ENCODE data around the gene PCDHA1.

The PCDHA1 gene

DNA sequence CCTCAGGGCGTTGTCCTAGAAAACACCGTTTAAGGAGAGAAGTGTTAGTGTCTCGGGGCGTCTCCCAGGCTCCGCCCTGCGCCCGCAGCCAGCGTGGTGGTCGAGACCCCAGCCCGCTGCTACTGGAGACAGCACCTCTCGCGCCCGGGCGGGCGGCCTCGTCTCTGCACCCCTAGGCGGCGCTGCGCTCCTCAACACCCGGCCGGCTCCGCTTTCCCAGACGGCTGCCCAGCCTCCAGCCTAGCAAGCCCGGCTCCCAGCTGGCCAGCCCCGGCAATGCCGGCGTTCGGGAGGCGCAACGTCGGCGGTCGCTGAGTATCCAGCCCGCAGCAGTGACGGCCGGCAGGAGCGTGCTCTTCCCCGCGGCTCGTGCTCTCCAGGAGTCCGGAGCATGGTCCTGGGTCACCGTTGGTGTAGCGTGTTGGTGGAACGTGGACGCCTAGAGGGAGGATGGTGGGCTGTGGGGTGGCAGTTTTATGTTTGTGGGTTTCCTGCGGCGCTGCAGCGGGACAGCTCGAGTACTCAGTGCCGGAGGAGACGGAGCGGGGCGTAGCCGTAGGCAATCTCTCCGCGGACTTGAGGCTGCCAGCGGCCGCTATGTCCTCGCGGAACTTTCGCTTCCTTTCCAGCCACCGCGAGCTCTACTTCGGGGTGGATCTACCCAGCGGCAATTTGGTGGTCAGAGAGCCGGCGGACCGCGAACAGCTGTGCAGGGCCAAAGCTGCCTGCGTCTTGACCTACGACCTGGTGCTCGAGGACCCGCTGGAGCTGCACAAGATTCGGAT is 140.7 kb downstream of the PCDHA1 start:
- peak in 2 of 3 donors; percentile 7 to 41 for DNase-seq

DNA sequence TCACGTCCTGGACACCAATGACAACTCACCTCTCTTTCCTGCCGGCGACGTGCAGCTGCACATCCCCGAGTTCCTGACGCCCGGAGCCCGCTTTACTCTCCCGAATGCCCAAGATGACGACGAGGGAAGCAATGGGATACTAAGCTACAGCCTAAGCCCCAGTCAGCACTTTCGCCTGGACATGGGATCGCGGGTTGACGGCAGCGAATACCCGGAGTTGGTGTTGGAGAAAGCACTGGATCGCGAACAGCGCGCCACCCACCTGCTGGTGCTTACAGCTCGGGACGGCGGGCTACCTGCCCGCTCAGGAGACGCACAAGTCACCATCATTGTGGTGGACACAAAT is 141.3 kb downstream of the PCDHA1 start:
- no peak for DNase-seq

DNA sequence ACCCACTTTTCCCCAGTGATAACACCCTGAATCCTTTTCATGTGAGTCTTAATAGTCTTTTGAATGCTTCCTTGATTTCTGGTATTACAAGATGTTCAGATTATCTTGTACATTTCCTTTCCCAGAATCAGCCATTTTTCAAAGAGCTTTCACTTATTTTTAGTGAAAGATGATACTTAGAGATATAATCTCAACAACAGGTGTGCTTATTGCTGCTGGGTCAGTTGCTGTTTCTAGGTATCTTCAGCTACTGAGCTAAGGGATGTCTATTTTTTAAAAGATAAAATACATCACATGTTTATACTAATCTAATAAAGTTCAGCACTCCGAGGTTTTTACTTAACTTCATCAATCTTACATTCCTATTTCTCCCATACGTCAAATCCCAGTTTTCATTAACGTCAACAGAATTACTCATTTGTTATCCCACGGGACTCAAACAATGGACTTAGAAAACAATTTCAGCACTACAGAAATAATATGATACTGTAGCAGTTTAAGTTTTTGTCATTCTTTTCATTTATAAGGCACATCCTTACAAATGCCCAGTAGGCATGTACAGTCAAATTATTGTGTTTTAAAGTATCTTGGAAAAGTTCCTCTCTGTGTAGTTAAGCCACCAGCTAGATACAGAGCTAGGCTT is 149.1 kb downstream of the PCDHA1 start:
- no peak for DNase-seq

DNA sequence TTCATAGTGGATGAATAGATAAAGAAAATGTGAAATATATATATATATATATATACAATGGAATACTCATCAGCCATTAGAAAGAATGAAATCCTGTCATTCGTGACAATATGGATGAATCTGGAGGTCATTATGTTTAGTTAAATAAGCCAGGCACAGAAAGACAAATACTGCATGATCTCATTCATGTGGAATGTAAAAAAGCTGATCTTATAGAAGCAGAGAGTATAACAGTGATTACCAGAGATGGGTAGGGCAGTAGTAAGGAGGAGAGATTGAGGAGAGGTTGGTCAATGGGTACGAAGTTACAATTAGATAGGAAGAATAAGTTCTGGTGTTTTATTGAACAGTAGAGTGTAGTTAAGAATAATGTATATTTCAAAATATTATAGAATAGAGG is 160.6 kb downstream of the PCDHA1 start:
- no peak for DNase-seq

DNA sequence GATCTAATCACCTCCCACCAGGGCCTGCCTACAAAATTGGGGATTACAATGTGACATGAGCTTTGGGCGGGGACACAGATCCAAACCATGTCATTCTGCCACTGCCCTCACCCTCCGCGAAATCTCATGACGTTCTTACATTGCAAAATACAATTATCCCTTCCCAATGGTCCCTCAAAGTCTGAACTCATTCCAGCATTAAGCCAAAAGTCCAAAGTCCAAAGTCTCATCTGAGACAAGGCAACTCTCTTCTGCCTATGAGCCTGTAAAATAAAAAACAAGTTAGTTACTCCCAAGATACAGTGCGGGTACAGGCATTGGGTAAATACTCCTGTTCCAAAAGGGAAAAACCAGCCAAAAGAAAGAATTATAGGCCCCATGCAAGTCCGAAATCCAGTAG is 165.7 kb downstream of the PCDHA1 start:
- no peak for DNase-seq

DNA sequence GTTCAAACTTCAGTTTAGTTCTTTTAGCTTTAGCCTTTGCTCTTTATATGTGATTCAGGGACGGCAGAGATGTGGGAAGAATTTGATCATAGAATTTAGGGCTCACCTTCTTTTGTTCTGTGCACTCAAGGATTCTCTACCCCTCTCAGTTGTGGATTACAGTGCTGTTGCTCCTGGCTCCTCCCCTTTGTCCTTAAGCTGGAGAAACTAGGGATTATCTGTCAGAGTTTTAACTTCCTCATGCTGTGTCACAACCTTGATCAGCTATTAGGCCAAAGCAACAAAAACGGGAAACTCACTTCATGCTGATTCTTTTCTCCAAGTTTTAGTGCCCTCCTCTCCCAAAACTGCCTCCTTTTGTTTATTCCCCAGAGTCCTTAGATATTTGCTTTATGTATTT is 167.3 kb downstream of the PCDHA1 start:
- no peak for DNase-seq

DNA sequence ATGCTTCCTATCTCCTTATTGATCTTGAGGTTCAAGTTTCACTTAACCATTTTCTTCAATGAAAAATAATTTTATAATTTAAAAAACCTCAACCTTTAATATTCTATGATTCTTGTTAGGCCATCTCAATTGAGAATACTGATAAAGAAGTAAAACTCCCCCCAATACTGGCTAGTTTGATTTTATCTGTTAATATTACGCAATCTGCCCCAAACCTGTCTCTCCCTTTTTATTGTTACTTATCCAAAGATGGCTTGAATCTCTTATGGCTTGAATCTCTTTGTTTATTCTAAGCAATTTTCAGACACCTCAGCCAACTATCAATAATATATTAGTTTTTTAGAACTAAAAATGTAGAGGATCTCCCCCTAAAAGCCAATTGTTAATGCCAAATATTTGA is 176.2 kb downstream of the PCDHA1 start:
- no peak for DNase-seq

DNA sequence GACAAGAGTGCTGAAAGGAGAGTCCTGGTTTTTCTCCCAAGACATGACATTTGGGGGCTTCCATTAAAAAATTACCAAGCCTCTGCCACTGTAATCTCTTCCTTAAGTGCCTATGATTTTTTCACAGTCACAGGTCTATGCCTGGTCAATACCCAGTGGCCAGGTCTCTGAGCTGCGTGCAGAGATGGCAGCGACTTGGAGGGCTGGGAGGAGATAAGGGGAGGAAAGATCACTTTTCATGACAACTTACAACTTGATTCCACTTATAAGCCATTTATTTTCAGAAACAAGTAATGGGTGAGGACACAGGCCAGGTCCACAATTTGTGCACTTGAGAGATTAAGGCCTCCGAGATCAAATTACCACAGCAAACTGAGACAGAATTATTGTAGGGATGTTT is 178.4 kb downstream of the PCDHA1 start:
- DNase-seq: no peak

DNA sequence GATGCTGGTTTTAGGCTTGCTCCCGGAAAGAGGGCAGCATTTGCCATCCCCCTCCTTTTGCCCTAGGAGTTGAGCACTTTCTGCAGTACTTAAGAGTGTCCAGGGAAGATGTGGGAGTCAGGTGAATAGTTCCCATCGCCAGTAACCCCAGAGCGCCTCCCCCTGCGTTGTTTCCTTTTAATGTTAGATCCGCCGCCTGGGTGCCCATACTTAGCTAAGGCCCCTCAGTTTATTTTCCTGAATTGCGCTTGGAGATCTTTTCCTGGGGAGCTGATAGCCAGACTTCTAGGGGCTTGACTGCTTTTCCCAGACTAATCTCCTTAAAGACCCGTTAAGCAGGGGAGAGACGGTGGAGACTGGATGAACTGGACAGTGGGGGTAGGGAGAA is 180.0 kb downstream of the PCDHA1 start:
- DNase-seq: no peak

DNA sequence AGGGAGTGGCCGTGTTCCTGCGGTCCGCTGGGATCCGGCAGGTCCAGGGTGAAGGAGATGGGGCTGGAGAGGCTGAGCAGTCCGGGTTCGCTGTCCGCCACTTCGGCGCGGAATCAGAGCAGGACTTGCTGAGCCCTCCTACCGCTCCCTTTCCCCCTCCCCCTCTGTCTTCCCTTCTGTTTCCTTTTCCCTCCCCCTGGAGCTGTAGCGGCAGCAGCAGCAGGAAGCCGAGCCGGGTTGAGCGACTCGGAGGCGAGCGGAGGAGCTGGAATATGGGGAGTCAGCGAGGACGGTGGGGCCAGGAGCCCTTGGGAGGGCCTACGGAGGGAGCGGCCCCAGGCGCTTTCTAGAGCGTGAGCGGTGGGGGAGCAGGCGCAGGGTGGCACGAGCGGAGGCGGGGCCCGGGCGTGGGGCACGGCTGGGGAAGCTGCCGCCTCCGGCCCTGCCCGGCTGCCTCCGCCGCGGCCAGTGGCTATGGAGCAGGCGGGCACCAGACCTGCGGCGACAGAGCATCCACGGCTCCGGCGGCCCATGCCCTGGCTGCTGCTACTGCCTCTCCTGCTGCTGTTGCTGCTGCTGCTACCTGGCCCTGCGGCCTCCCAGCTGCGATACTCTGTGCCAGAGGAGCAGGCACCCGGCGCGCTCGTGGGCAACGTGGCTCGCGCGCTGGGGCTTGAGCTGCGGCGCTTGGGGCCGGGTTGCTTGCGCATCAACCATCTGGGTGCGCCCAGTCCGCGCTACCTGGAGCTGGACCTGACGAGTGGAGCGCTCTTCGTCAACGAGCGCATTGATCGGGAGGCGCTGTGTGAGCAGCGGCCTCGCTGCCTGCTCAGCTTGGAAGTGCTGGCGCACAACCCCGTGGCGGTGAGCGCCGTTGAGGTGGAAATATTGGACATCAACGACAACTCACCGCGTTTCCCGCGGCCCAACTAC is 180.6 kb downstream of the PCDHA1 start, which contains the start of gene PCDHAC2:
Gene PCDHAC2, plus strand, starts transcription at position 184 of the 933 bp plus-strand sequence. Its CDS starts 291 bp downstream, at position 475.
- DNase-seq: no peak

DNA sequence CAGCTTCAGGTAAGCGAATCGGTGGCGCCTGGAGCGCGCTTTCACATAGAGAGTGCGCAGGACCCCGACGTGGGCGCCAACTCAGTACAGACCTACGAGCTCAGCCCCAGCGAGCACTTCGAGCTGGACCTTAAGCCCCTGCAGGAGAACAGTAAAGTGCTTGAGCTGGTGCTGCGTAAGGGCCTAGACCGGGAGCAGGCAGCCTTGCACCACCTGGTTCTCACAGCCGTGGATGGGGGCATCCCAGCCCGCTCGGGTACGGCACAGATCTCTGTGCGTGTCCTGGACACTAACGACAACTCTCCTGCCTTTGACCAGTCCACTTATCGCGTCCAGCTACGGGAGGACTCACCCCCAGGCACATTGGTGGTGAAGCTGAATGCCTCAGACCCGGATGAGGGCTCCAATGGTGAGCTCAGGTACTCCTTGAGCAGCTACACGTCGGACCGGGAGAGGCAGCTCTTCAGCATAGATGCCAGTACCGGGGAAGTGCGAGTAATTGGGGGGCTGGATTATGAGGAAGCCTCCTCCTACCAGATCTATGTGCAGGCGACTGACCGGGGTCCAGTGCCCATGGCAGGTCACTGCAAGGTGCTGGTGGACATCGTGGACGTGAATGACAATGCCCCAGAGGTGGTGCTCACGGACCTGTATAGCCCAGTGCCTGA is 181.4 kb downstream of the PCDHA1 start:
- no peak for DNase-seq

DNA sequence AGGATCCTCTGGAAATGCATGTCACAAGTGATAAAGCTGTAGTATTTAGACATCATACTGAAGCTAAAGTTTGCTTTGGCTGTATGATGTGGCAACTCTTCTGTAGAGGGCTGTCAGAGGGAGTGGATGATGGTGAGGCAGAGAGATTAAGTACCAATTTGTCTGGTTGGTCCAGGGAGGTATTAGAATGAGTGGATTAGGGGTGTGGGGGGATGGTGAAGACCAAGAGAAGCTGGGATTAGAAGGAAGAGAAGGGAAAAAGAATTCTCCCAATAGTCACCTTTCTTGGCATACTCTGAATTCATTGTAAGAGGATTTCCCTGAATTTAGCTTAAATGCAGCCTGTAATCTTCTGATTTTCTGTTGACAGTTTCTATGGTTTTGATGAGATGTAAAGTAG is 183.9 kb downstream of the PCDHA1 start:
- DNase-seq: no peak

DNA sequence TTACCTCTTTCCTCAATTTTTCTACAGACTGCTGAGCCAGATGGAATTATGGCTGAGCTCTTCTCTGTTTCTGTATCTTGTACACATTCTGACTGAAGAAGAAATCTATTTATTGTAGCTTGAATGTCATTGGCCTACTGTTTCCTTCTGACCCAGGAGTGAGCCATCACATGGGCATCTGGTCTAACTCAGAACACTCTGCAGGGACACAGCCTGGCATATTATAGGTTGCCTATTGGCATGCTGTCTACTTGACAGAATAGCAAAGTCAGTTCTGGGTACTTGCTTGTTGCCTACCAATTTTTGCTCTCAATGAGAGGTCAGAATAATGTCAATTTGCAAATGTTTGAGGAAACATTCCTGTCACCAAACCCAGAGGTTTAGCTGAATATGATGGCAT is 187.6 kb downstream of the PCDHA1 start:
- DNase-seq: no peak

DNA sequence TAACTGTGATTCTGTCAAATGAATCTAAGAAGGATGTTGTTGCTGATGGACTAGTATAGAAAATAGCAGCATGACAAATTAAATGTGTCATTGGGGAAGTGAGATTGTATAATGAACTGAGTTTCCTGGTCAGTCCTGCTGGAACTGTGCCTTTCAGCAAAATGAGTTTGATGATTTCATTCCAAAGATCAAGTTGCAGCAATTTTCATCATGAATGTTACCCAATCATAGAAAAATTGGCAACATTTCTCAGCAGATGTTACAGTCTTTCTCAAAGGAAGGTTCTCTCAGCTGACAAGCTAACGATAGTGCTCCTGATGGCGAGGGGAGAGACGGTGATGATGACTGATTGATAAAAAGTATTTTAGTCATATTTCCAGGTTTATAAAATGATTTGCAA is 191.1 kb downstream of the PCDHA1 start:
- no peak for DNase-seq

DNA sequence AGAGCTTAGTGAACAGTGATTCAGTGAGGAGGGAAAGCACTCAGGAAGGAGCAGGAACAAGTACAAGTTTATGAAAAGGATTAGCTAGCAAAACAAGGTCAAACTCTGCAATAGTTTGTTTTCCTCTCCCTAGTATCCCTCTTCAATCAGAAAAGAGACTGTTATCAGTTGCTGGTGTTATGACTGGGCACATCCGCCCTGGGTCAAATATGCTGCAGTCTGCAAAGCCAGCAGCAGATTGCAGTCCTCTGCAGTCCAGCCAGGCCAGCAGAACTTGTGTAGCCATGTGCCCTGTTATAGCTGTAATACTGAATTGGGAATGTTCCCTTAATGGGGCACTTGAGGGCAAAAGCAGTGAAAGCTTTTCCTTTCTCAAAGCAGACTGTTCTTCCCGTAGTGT is 192.3 kb downstream of the PCDHA1 start:
- no peak for DNase-seq

DNA sequence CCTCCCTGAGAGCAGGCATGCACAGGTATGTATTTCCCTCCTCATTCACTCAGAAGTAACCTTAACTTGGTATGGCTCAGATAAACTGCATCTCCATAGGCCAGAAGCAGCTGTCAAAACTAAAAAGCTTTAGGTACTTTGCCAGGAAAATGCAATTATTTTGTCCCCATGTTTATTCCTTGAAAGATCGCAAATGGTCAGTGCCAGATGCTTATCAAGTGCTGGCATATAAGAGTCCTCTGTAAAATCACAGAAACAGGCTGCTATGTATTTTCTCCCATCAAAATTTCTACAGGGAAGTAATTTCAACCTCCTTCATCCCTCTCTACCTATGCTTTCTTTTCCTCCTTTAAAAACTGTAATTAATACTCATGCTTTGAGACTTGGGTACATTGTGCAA is 193.0 kb downstream of the PCDHA1 start:
- DNase-seq: no peak

DNA sequence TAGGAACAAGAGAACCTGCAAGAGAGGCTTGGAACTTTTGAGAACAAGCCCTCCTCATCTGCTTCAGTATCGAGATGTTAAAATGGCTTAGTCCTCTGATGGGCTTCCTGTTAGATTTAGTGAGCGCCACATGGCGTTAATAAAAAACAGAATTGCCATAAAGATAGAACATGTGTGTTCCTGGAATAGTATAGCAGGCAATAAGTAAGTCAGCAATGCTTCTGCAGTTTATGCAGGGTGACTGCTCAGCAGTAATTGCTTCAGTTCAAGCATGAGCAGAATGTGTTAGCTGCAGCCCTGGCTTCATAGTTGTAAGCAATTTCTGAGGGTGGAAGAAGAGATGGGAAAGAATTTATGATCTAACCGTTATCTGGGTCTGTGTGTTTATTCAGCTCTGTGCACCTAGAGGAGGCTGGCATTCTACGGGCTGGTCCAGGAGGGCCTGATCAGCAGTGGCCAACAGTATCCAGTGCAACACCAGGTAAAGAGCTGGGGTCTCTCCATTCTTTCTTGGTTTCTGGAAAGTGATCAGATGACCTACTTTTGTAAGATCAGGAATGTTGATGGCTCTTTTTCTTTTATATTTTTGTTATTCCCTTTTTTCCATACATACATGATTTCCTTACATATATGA is 196.3 kb downstream of the PCDHA1 start:
- DNase-seq: no peak

DNA sequence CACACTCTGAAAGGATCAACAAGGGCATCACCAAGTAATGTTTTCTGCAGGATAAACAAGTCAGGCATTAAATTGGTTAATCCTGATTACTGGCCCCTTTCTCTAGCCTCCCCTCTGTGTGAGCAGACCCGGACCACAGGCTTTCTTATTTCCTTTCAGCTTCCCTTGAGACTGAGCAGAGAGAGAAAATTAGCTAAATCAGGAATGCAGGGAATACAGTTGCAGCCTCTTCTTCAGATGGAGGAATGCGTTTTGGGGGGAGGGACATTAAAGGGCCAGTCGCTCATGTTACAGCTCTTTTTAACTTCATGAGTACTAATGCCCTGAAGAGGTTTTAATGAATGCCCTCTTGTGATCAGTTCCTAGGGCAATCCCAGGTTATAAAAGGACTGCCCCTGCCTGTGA is 200.2 kb downstream of the PCDHA1 start:
- no peak for DNase-seq

DNA sequence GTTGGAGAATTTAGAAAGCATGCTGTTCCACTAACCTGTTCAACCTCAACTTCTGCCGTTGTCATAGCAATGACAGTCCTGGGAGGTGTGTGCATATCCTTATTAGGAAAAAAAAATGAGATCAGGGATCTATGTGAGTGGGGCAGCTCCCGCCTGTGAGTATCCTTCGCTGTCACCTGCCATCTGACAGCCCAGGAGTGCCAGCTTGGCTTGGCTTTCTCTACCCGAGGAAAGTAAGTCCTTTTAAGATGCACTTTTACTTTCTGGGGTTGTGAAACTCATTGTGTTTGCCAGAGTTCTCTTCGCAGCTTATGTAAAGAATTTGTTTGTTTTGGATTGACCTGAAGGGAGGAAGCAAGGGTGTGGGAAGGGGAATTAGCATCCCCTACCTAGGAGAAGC is 202.2 kb downstream of the PCDHA1 start:
- DNase-seq: no peak

DNA sequence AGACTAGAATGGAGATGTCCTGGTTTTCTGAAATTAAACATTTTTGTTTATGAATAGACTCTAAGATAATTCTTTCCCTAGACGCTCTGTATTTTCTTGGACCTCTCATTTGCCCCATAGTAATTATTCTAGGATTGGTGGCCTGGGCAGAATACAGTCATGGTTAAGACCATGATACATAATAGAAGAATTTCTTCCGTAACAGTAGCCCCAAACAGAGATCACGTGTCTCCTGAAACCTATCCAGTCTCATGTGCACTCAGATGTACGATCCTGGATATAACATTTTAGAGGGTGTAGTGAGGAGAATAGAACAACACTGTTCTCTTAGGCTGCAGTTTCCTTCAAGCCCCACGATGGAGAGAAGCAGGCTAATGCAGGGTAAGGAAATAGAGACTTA is 202.7 kb downstream of the PCDHA1 start:
- DNase-seq: no peak

DNA sequence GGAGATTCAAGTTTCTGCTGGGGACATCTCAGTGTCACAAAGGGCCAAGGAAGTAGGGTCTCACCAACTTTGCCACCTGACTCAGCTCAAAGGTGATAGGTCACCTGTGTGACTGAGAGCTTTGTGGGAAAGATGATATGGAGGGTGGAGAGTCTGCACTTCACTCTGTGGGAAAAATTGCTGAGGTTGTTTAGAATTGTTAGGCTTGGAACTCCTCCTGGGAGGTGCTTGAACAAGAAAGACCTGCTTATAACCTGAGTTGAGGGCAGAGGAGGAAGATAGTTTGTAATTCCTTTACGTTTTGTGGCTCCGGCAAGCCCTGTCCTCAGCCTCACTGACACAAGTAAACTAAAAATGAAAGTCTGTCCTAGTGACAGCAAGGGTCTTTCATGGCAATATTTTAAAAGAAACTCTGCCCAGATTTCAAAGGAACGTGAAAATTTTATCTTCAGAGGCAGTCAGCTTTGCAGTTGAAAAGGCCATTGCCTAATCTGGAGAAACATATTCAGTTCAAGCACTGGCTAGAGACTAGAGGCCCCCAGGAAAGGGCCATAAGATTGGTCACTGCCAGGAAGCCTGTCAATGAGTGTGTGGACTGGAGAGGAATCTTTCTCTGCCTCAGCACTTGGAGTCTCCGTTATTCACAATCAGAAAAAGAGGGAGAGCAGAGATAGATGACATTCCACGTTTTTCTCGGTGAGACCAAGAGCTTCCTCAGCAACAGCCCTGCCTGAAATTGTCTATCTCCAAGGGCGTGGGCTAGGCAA is 203.5 kb downstream of the PCDHA1 start:
- DNase-seq: no peak

DNA sequence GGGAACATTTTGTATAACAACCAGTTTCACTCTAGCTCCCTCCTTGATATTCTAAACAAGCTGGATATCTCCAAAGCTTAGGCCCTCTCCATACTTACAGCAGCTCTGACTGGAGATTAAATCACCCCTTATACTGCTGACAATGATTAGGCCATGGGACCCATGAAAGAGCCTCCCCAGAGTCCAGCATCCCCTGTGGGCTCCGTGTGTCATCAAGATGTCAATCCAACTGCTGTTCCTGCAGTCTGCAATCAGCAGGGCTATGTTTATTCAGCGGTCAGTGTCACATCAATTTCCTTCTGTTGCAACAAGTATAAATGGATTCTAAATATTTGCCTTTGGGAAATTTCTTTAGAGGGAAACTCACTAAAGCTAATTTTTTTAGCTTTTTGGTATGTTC is 206.9 kb downstream of the PCDHA1 start:
- DNase-seq: no peak

Data from suppressor macrophage treated with lipopolysaccharide for 1 hour (primary cell).